Measurements from ENCODE around the gene ZNF511. TPM values are rescaled to one million over a fixed set of nuclear protein-coding genes. Genes with fewer than 3 reads are reported as not detected.

The ZNF511 gene
- total RNA-seq, 1 experiment from 2014 or later = 44.7 TPM

DNA sequence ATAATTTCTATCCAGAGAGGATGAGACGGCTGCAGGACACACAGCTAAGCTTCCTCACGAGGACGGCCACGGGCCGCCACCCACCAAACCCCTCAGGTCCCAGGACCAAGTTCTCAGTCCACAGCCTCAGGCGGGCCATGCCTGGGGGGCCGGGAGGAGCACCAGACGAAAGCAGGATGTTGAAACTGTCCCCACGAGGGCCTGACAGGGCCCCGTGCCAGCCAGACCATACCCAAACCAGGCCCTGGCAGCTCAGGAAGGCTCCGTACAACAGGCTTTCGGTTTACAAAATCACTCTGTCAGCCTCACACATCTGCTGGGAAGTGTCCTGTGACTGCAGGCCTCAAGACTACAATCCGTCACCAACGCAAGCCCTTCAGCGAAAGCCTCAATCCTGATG lies 14.5 kb upstream of the ZNF511 start:
- Histone ChIP-seq H3K27ac (peak overlapping the region; percentile 67), H3F3A (ENCODE audit: insufficient read depth, low read depth) (peaks cover 19% of the 10 kb centered on the region; the same call in 1 of the 2 replicates), H2AFZ (no peak overlapping the region), H3K36me3 (ENCODE audit: low read depth) (no peaks in the 10 kb centered on the region), H3K27me3 (ENCODE audit: insufficient read depth, low read depth) (no peaks in the 10 kb centered on the region), H4K20me1 (ENCODE audit: insufficient read depth) (no peaks in the 10 kb centered on the region), H3K4me3 (no peak overlapping the region), H3K9me2 (ENCODE audit: insufficient read depth) (no peaks in the 10 kb centered on the region), H3K4me1 (replicated peaks; ENCODE audit: insufficient read depth) (peaks cover 22% of the 10 kb centered on the region), H3K4me2 (peak overlapping the region; percentile 49), H3K79me2 (ENCODE audit: low read depth) (no peaks in the 10 kb centered on the region), H3K9me3 (ENCODE audit: insufficient read depth, low read depth) (no peaks in the 10 kb centered on the region)
- TF ChIP-seq EZH2 (IDR thresholded peaks at IDR 0.05; ENCODE audit: low read depth) (no peak), CTCF (conservative IDR thresholded peaks at IDR 0.05) (no peak)
- ChIA-PET POLR2A (ENCODE audit: unreplicated experiment) (no interaction called here), CTCF (interaction anchor here (0.7 kb wide), 1 partner anchor 107 kb away, joined by 15 read pairs; no protein-coding TSS in a partner anchor)
- no peak for DNase-seq
- intact Hi-C loops (cut with micrococcal nuclease; ENCODE audit: unreplicated experiment) = no loop called here
- BruUV-seq (replicated peaks) = no TSS peak

DNA sequence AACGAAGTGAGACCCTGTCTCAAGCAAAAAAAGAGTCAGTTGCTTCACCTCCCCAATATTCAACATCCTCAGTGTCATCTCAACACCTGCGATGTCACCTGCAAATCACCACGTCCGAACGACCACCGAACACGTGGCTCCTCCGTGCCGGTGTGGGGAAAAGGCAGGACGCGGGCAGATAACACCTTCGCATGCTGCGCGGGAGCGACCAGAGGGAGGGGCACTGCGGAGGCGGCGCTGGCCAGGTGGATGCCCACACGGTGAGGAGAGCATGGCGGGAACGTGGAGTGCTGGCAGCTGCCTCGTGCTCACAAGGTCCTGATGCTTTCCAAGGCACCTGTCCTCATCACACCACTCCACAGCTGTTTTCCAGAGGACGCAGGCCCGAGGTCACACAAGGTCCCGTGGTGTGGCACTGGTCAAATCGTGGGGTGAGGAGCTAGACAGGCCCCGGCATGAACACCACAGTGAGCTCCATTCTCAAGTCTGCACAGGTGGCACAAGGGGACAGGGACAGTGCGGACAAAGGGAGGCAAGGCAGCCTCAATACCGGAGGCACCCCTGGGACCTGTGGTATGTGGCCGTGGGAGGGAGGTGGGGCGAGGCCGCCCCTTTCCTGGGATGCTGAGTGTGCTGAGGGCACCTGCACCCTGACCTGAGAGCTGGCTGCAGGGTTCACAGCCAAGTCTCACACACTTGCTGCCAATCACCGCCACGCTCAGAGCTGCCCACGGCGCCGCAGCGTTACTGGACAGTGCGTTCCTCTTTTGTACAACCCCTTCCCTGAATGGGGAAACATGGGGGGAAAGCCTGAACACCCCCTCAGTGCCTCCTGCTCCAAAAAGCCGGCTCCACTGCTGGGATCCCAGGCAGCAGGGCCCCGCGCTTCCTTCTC lies 13.0 kb upstream of the ZNF511 start:
- peaks cover 22% of the 10 kb centered on the region for H3K4me1 ChIP-seq (replicated peaks; ENCODE audit: insufficient read depth)
- intact Hi-C loops (cut with micrococcal nuclease; ENCODE audit: unreplicated experiment) = no loop called here
- no peaks in the 10 kb centered on the region for H3K79me2 ChIP-seq (ENCODE audit: low read depth)
- ChIA-PET CTCF (no interaction called here), POLR2A (ENCODE audit: unreplicated experiment) (no interaction called here)
- no peaks in the 10 kb centered on the region for H3K27me3 ChIP-seq (ENCODE audit: insufficient read depth, low read depth)
- no peaks in the 10 kb centered on the region for H3K9me3 ChIP-seq (ENCODE audit: insufficient read depth, low read depth)
- H4K20me1 ChIP-seq (ENCODE audit: insufficient read depth) = no peaks in the 10 kb centered on the region
- peaks cover 19% of the 10 kb centered on the region; the same call in 1 of the 2 replicates for H3F3A ChIP-seq (ENCODE audit: insufficient read depth, low read depth)
- DNase-seq = no peak
- H2AFZ ChIP-seq = no peak overlapping the region
- H3K36me3 ChIP-seq (ENCODE audit: low read depth) = no peaks in the 10 kb centered on the region
- no peaks in the 10 kb centered on the region for H3K9me2 ChIP-seq (ENCODE audit: insufficient read depth)
- no peak for TF ChIP-seq EZH2 (IDR thresholded peaks at IDR 0.05; ENCODE audit: low read depth)
- no peak for TF ChIP-seq CTCF (conservative IDR thresholded peaks at IDR 0.05)
- no peak overlapping the region for H3K27ac ChIP-seq
- no peak overlapping the region for H3K4me2 ChIP-seq
- no TSS peak for BruUV-seq (replicated peaks)
- no peak overlapping the region for H3K4me3 ChIP-seq

GRCh38 chr10:133297504-133297903 lies 11.2 kb upstream of the ZNF511 start:
- H3K9me2 ChIP-seq (ENCODE audit: insufficient read depth) = no peaks in the 10 kb centered on the region
- H3K27me3 ChIP-seq (ENCODE audit: insufficient read depth, low read depth) = no peaks in the 10 kb centered on the region
- H4K20me1 ChIP-seq (ENCODE audit: insufficient read depth) = no peaks in the 10 kb centered on the region; the same call in 1 of the 2 replicates
- no peak overlapping the region for H3K27ac ChIP-seq
- DNase-seq = no peak
- no peak overlapping the region for H3K4me3 ChIP-seq
- BruUV-seq (replicated peaks) = no TSS peak
- intact Hi-C loops (cut with micrococcal nuclease; ENCODE audit: unreplicated experiment) = no loop called here
- TF ChIP-seq EZH2 (IDR thresholded peaks at IDR 0.05; ENCODE audit: low read depth) (no peak), CTCF (conservative IDR thresholded peaks at IDR 0.05) (no peak)
- H3K4me1 ChIP-seq (replicated peaks; ENCODE audit: insufficient read depth) = peaks cover 21% of the 10 kb centered on the region
- no peaks in the 10 kb centered on the region for H3K36me3 ChIP-seq (ENCODE audit: low read depth)
- H3F3A ChIP-seq (ENCODE audit: insufficient read depth, low read depth) = peaks cover 18% of the 10 kb centered on the region; the same call in 1 of the 2 replicates
- H3K79me2 ChIP-seq (ENCODE audit: low read depth) = no peaks in the 10 kb centered on the region
- H2AFZ ChIP-seq = no peak overlapping the region
- ChIA-PET CTCF (no interaction called here), POLR2A (ENCODE audit: unreplicated experiment) (no interaction called here)
- H3K9me3 ChIP-seq (ENCODE audit: insufficient read depth, low read depth) = no peaks in the 10 kb centered on the region
- H3K4me2 ChIP-seq = no peak overlapping the region
